Stimulated activated CD8-positive, alpha-beta memory T cell treated with anti-CD3 and anti-CD28 coated beads, Interleukin-12 subunit alpha, Interleukin-12 subunit beta, amount 100 ng/mL, for 1 hour (primary cell): Measurements from ENCODE around the gene HMGCS2.
"Not testable (repeated sequence)": the region's sequence is repeated elsewhere in the genome, so short reads cannot be mapped to it uniquely, and the experiment has no call there.

ENCODE experiments used
- DNase-seq: peaks from one replicate; pipeline ENCODE4 v3.0.0-alpha.2; 2020; ENCODE audit warnings: low read depth

The HMGCS2 gene

GRCh38 chr1:119790451-119791198, 21.9 kb upstream of the HMGCS2 start:
- DNase-seq, result no peak

DNA sequence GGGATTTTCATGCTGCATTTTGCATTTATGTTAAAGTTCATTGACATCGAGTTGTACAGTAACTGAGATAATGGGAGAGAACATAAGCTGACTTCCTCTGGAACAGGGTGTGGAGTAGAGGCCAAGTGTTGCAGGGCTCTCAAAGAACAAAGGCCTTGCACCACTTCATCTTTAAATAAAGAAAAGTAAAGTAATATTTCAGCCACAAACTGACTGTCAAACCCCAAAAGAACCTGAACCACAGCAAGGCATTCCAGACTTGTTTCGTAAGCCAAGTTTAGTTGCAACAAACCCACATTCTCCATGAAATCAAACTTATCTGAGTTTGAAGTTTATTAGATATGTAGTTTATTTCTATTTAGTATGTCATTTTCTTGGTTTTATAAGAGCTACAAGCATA, 19.1 kb upstream of the HMGCS2 start:
- DNase-seq, result no peak

- DNase-seq, result not testable (repeated sequence)
Measured at GRCh38 chr1:119786473-119787050, 17.9 kb upstream of the HMGCS2 start.

DNA sequence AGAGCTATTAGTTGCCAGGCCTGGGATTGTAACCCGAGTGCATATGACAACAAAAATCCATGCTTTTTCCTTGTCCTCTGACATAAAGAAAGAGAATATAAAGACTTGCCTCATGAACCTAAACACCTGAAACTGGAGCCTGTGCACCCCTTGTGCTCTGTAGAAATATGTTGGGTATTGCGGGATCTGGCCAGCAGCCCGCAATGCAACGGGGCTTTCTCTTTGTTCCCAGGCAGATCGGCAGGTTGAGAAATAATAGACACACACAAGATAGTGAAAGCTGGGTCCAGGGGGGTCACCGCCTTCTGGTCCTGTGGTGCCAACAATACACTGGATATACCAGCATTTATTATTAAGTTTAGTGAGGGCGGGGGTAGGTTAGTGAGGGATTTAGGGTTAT, 17.3 kb upstream of the HMGCS2 start:
- not testable (repeated sequence) for DNase-seq

DNA sequence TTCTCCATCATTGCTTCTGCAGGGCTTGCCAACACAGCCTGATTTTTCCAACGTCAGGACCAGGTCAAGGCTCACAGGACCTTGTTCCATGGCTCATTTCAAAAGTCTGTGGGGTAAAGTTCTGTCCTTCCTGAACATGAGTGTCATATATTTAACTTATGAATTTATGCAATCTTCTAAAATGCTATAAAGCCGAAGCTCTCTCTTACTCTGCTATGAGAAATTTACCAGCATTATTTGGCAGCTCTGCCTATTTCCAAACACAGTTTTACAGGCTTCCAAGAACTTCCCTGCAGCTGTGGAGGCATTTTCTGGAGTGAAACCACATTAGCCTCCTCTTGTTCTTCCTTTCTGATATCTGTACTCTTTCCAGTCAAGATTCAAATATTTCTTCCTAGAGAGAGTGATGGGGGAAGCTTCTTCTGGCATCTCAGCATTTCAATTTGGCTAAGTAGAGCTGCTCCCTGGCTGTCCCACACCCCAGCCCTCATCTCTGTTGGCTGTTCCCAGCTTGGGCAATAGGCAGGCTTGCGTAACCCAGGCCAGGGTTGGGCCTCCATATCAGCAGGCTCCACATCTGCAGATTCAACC, 15.6 kb upstream of the HMGCS2 start:
- DNase-seq, result no peak

- DNase-seq, result no peak
Measured at GRCh38 chr1:119783354-119784185, 14.9 kb upstream of the HMGCS2 start.

DNA sequence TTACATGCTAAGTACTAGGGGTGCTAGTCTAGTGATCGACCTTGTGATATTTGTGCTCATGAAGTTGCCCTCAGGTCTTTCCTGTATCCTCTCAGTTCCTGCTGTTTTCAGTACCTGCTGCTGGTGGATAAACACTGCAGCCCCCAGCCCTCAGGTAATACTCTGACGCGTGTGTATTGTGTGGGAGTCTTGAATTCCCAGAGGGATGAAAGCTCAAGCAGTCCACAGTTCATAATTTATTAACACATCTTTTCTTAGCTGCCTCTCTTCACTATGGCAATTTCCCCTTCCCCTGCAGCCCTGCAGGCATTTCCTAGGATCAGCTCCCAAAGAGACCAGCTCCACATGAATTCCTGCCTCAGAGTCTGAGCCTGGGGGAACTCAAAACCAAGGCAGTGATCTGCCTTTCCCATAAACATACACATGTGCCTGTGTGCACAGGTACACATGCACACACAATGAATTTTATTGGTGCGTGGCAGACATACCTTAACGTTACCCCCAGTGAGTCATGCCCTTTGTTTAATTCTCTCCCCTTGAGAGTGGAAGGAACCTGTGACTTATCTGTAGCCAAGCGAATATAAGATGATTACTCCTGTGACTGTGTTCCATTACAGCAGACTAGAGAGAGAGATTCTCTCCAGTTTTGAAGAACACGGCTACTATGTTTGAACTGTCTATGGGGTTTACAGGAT, 14.1 kb upstream of the HMGCS2 start:
- DNase-seq, result no peak

DNA sequence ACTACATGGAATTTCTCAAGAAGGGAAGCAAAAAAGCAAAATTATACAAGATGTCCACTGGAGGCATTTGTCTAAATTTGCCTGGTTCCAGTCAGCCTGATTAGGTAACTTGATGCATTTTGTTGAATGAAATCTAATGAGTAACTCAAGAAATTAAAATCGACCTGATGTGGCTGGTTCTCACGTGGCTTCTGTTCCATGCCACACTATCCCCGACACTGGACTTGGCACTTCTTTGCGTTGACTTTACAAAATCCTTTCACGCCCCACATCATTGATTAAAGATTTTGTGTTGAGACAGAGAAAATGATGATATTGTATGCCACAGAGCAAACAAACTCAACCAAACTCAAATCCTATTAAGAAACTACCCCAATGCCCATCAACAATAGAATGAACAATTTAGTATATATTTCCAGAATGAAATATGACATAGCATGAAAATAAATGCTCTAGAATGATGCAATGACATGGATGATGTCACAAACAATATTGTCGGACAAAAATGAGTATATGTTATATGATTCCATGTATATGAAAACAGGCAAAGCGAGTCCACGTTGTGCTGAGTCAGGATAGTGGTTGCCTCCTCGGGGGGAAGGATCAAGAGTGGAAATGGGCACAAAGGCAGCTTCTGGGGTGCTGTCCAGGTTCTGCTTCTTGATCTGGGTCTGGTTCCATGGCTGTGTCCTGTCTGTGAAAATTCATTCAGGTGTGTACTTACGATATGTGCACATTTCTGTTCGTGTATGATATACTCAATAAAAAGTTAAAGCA, 12.9 kb upstream of the HMGCS2 start:
- DNase-seq, result no peak

GRCh38 chr1:119779869-119780356, 11.2 kb upstream of the HMGCS2 start:
- no peak for DNase-seq

- no peak for DNase-seq
Measured at GRCh38 chr1:119778886-119779560, 10.3 kb upstream of the HMGCS2 start.

DNA sequence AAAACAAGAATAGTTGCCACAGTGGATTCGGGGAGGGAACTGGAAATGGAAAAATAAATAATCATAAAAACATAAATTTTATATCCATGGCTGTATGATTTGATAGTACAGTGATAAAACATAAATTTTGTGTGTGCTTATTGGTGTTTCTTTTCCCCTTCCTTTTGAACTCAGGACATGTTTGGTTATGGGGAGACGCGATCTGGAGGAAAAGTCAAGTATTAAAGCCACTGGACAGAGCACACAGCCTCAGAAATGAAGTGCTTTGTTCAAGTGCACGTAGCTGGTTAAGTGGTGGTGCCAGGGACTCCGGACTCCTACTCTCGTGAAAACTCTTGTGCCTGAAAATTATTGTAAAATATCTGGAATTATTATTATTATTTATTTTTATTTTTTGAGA, 9.7 kb upstream of the HMGCS2 start:
- DNase-seq, result no peak

DNA sequence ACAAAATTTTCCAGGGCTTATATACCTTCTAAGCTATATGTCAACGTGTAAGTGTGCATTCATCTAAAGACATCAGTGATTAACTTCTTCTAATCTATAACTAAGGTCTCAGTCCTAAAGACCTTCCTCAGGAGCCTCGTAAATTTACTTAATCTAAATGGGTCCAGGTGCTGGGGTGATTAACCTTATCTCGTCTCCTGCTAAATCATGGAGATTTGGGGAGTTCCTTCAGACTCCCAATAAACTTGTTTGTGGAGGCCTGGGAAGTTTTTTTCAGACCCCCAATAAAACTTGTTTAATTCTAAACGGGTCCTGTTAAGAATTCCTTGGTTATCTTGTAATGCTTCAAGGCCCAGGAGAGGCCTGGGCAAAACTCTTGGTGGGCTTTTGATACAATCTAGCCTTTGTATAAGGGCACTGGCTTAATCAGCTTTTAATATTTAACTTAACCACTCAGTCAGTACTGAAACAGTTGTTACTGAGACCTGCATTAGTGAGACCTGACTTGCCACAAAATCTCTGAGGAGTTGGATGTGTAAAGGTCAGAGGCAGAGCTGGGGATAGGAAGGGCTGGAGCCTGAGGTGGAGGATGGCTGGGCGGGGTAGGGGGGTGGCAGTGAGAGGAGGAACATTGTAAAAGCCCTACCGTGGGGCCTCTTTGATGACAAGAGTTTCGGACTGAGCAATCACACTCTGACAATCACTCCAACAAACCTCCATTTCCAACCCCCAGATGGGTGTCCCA, 6.2 kb upstream of the HMGCS2 start:
- DNase-seq, result no peak

DNA sequence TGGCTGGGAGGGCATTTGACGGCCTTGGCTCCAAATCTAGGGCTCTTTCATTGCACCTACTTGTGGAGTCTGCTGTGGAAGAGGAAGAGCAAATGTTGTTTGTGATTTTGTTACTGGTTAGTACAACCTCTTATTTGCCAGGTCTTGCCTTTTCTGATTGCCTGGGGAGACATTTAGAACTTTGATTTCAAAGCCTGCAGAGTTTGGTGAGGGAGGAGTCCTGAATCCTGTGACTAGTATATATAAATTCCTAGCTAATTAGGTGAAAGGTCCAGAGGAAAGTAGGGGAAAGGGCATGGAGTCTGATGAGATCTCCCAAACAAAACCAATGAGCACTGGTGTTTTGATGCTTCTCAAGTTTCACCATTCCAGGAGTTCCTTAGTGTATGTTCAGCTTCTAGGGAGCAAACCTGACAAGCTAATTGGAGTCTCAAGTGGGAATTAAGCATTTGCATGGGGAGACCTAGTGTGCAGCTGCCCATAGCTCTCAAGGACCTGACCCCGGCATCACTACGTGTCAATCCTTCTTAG, 5.1 kb upstream of the HMGCS2 start:
- no peak for DNase-seq

- DNase-seq, result no peak
Measured at GRCh38 chr1:119772298-119772697, 3.6 kb upstream of the HMGCS2 start.

DNA sequence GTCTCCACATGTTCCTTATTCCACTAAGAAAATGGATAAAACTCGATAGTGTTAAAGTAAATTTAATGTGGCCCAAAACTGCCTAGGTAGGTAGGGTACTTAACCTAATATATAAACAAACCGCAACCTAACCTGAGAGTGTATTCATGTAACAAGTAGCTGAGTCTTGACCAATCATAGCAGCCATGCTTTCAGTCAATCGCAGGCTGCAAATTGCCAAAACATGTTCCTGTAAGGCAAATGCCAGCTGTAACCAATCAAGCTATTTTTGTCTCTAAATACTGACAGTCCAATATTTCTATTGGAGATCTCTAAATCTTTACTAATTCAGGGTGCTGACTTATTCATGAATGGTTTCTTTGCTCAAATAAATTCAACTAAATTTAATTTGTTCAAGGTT, 3.1 kb upstream of the HMGCS2 start:
- DNase-seq, result no peak

GRCh38 chr1:119771016-119771415, 2.3 kb upstream of the HMGCS2 start:
- DNase-seq, result no peak

DNA sequence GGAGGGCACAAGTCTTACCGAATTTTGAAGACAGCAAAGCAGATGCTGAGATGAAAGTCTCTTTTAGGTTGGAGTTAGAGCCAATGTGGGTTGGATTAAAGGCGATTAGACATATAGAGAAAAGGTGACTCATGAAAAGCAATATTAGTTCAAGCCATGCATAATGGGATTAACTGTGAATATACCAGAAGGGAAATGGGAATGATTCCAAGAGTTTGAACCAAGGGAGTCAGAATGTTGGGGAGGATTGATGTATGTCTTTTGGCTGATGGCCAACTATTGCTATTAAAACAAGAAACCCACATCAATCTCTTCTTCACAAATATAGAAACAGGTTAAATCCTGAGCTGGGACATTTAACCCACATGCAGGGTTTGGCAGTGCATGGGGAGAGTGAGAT, 1.2 kb downstream of the HMGCS2 start:
- no peak for DNase-seq

DNA sequence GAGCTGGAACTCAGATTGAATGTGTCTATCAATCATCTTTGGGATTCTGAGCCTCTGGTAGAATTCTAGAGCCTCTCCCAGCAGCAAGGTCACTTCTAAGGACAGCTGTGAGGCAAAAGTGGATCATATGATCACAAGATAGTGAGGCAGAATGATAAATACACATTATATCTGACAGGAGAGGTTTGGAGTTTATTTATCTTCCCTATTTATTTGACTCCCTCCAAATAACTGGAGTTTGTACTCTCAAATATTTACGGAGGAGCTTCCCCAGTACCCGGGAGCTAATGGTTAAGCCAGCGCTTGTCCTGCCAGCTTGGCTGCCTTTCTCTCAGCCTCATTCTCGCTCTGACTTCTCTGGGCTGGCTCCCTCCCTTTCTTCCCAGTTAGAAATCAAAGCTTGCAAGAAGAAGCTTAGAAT, 2.3 kb downstream of the HMGCS2 start:
- DNase-seq, result no peak

GRCh38 chr1:119764220-119764619, 4.5 kb downstream of the HMGCS2 start:
- no peak for DNase-seq

DNA sequence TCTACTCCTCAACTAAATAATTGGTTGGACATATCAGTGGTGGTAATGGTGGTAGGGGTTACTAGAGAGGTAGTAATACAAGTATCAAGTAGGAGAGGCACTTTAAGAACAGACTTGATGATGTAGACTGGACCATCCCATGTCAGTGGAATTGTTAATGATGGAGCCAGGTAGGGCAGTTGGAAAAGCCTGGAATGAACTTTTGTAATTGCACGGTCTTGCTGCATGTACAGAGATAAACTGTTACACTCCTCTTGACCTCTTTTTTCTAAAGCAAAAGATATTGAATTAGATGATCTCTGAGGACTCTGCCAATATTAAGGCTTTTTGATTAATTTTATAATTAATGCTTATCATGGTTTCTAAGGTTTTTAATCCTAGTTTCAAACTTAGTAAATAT, 5.8 kb downstream of the HMGCS2 start:
- DNase-seq, result no peak
